NCI-H2171 (cell line): ENCODE results near the gene DUOXA1.
"Not testable (repeated sequence)": the region's sequence is repeated elsewhere in the genome, so short reads cannot be mapped to it uniquely, and the experiment has no call there.

Source experiments
- DNase-seq: peaks from one replicate; lab custom pipeline; 2025; lab: John Stamatoyannopoulos, UW

Gene DUOXA1

DNA sequence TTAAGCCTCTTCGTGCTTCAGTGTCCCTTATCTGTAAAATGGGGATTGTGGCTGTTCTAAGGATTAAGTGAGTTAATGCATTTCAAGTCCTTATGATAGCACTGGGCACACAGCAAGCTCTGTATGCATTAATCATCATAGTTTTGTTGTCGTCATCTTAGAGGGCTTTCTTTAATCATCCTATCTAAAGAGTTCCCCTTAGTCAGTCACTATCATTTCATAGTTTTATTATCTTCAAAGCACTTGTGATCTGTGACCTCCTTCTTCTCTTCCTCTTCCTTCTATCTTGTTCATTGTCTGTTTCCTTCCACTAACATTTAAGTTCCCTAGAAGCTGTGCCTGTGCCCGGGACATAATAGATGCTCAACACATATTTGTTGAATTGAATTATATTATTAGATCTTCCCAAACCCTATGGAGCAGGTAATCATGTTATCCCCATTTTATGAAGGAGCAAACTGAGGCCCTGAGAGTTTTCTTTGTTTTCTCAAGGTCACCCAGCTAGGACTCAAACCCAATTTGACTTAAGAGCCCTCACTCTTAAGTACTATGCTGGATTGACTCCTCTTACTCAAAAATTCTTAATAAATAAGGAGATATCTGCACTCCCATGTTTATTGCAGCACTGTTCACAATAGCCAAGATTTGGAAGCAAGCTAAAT lies 39.8 kb downstream of the DUOXA1 start:
- DNase-seq: no peak

DNA sequence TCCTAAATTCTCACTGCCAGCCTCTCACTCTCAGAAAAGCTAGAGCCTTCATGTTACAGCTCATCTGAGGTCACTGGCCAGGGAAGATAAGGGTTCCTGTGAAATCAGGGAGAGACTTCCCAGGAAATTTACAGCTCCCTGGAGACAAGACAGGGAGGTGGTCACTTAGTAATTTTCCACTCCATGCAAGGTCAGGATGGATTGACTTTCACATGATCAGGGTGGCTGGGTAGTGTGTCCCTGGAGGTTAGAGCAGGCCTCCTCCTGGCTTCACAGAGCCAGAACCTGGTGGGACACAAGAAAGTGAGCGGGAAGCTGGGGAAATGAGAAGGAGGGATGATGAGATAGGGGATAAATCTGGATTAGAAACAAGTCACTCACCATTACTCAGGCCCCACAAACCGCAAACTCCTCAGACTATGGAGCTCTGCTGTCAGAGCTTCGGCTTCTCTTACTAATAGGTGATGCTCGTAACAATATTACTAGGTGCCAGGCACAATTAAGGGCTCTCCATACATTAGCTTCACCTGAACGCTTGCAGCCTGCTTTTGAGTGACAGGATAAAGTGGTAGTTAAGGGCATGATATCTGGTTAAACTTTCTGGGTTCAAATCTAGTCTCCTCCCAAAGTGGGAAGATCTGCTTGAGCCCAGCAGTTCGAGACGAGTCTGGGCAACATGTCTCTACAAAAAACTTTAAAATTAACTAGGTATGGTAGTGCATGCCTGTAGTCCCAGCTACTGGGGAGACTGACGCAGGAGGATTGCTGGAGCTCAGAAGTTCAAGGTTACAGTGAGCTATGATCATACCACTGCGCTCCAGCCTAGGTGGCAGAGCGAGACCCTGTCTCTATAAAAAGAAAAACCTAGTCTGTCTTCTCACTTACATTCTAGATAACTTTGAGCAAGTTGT lies 40.6 kb downstream of the DUOXA1 start:
- no peak for DNase-seq

DNA sequence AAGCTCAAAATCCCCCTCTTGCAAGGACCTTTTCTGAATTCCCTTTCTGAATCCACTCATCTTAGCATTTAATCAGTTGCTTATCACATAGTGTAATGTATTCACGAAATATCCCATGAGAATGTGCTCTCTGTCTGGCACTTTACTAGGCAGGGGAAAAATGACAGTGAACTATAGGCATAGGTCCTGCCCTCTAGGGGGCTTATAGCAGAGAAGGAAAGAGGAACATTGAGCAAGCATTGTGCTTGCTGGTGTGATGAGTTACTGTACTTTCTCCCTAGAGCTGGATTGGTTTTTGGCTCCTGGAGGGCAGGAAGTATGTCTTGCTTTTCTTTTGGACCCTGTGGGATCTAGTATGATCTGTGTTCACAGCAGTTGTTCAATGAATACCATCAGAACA lies 42.2 kb downstream of the DUOXA1 start:
- DNase-seq: no peak

DNA sequence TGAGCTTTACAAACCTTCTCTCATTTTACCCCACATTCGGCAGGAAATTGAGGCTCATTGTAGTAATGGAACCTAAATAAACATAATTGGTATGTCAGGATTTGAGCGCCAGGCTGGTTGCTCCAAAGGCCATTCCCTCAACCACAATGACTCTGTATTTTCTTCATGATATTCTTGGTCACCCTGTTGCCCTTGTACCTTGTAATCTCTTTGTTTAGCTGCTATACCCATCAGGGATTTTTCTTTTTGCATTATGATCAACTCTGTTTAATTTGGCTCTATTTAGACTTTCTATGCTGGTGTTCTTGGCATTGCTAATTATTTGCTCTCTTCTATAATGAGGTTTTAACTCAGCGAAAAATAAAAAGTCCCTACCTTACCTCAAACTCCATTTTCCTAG lies 45.5 kb downstream of the DUOXA1 start:
- no peak for DNase-seq

DNA sequence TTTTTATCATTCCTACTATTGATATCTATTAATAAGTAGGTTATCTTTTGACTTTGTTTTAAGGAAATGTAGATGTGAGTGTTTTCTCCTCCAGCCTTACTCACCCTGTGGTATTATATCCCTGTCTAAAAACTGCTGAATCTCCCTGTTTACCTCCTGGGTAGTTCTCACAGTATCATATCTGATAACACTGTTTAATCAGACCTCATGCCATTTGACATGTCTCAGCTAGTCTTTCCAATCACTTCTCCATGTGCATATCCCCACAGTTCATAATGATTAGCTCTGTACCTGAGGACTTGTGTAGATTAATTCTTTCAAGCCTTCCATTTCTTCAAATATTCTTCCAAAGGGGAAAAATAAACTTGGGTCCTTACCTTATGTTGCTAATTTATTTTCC lies 46.5 kb downstream of the DUOXA1 start:
- no peak for DNase-seq

DNA sequence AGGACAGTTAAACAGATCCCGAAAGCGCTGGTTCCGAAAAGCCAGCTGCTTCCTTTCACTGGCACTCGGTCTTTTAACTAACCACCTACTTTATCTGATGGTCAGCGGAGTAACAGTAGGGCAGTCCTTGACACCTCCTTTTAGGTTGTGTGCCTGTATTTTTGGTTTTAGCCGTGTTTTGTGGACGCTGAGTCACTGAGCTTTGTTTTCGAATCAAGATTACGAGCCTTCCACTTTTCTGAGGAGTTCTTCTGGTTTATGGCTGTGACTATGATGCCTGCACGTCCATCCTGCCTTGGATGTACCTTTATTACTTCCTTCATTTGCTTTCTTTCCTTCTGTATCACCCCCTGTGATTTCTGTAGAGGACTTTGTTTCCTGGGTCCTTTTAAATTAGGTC lies 47.3 kb downstream of the DUOXA1 start:
- DNase-seq: not testable (repeated sequence)

DNA sequence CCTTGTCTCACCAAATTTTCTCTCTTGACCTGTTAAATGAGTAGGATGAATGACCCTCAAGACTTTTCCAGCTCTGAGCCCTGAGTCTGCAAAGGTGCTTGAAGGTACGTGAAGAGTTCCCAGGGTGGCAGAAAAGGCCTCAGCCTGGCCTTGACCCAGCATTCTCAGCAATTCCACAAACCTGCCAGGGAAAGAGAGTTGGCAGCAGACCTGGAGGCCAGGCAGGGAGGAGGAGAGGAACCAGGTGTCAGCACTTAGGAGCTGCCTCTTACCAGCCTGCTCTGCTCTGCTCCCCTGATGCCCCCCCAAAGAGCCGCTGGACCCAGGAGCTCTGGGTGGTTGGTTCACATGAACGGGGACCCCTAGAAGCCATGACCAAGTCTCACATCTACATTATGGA lies 49.1 kb downstream of the DUOXA1 start:
- DNase-seq: not testable (repeated sequence)

DNA sequence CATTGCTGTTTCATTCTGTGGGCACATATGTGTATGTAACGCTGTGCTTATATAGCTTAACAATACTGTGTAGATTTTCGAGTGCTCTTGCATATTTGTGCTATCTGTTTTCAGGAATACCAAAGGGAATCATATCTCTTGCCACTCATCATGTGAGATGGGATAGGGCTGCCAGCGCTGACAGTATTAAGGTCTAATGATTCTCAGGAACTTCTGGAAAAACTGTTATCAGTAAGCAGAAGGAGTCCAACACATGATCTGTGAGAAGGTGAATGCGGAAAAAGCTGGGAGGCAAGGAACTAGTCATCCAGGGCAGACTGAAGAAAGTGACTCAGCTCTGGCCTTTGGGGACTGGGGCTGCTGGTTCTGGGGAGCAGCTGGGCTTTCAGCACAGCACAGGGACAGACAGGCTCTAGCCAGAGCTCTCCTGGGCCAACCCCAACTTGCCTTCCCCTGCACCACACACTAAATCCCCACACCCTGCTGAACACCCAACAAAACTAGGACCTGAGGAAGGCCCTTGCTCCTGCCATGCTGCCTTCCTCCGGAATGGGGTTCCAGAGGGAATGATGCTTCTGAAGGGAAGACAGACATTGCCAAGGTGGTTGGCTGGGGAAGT lies 49.9 kb downstream of the DUOXA1 start:
- DNase-seq: not testable (repeated sequence)

DNA sequence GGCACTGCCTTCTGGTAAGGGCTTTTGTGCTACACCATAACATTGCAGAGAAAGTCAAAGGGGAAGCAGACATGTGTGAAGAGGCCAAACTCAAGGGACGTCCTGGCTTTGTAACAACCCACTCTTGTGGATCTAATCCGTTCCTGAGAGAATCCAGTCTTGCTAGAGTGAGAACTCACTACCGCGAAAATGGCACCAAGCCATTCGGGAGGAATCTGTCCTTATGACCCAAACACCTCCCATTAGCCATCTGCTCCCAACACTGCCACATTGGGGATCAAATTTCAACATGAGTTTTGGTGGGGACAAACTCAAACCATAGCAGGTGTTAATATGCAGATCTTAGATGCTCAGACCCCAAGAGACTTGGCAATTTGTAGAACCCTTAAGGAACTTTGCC lies 50.5 kb downstream of the DUOXA1 start:
- peak; percentile 84 for DNase-seq

DNA sequence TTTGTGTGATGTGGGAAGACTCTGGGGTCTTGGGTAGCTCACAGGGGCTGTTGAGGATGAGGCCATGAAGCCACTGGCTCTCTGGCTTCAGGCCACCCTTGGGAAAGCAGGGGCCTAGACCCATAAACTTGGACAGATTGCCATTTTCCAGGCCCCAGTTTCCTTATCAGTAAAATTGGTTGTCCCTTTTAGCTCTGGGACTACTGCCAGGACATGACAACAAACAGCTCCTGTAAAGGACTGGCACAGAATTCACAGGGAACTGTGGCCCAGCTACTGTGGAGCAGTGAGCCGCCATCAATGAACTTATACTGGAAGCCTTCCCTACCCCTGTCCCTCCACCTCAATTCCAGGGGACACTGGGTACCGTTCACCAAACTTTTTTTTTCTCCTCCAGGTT lies 52.3 kb downstream of the DUOXA1 start:
- not testable (repeated sequence) for DNase-seq

DNA sequence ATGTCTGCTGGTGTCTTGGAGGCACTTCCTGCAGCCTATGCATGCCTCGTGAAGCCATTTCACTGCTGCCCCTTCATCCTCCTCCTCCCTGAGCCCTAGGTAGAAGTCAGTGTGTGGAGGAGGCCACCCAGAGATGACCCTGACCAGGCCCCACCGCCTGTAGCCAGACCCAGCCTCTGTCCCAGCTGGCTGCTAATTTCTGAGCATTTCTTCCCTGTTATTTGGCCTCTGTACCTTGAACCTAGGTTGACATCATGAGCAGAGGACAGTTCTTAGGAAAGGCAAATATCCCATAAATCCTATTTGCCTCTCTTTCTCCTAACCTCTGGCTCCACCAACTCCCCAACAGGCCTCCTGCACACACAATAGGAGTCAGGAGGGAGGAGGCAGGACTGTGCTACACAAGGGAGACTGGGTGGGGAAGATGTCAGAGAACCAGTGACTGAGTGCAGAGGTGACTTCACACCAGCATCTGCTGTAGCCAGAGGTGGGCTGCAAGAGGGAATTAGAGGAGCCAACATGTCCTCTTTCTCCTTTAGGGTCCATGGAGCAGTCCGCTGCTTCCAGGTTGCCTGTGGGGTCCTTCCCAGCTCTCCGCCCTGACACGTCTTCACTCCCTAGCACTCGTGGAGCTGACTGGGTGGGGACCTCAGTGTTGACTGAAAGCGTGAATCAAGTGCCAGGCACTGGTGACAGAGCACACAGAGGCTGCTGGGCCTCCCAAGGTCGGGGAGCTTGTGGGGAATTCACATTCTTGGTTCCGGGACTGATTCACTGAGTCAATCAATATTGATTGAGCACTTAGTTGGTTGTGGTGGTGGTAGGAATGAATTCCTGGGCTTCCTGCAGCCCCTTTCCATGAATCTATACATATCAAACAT lies 54.0 kb downstream of the DUOXA1 start:
- DNase-seq: not testable (repeated sequence)

DNA sequence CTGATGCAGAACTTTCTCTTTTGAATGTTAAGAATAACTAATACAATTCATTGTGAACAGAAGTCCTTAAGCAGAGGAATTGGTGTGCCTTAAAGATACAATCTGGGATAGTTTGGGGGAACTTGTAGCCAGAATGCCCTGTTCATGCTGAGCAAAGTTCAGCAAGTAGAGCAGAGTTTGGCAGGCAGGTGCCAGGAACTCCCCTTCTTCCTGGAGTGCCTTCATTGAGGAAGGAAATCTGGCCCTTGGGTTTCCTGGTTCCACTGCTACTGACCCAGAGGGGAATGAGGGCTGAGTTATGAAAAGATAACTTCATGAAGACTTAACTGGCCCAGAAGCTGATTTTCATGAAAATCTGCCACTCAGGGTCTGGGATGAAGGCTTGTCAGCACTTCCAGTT lies 56.1 kb downstream of the DUOXA1 start:
- not testable (repeated sequence) for DNase-seq

DNA sequence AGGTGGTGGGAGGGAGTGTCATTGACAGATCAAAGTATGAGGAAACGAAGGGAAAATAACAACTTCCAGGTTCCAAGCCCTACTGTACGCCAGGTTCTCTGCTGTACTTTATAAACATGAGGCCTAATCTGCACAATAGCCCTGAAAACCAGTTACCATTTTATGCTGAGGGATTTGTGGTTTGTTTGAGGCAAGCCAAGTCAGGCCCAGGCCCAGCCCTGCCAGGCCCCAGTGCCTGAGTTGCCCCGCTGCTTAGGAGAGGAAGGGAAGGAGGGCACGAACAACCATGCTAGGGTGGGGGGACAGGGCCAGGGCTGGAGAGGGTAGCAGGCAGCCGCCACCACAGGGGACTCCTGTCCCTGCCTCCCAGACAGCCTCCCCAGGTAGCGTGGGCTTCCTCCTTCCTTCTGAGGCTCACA lies 59.7 kb downstream of the DUOXA1 start:
- not testable (repeated sequence) for DNase-seq
